Adipocyte (in vitro differentiated cells): Measurements from ENCODE around the gene BABAM2.

Source experiments
- DNase-seq: peaks from one replicate; pipeline ENCODE4 v3.0.0-alpha.2; 2015; ENCODE audit warnings: low read depth
- H3K27me3 ChIP-seq: replicated peaks from 2 replicates; pipeline ENCODE4 v1.7.0; 2013; ENCODE audit warnings: mild to moderate bottlenecking, low read length, moderate library complexity; ENCODE audit not compliant: control insufficient read depth, insufficient read depth
- H3K36me3 ChIP-seq: 2 replicates; pipeline ENCODE4 v1.7.0; 2013; ENCODE audit warnings: low read length, mild to moderate bottlenecking, moderate library complexity; ENCODE audit not compliant: control insufficient read depth, insufficient read depth, severe bottlenecking
- H3K4me1 ChIP-seq: 2 replicates; pipeline ENCODE4 v1.7.0; 2013; ENCODE audit warnings: mild to moderate bottlenecking, low read length, moderate library complexity; ENCODE audit not compliant: control insufficient read depth, insufficient read depth
- H3K4me3 ChIP-seq: 2 replicates; pipeline ENCODE4 v1.7.0; 2013; ENCODE audit warnings: mild to moderate bottlenecking, low read length, moderate library complexity
- H3K9ac ChIP-seq: 2 replicates; pipeline ENCODE4 v1.7.0; 2013; ENCODE audit warnings: mild to moderate bottlenecking, low read length, moderate library complexity
- H3K9me3 ChIP-seq: 2 replicates; pipeline ENCODE4 v1.7.0; 2013; ENCODE audit warnings: mild to moderate bottlenecking, low read length, moderate library complexity; ENCODE audit not compliant: control insufficient read depth

BABAM2 gene

GRCh38 chr2:28133778-28134177 lies 243.2 kb downstream of the BABAM2 start:
- Histone ChIP-seq H3K9ac (no peak overlapping the region), H3K9me3 (no peaks in the 10 kb centered on the region), H3K4me1 (peaks cover 50% of the 10 kb centered on the region), H3K4me3 (no peak overlapping the region), H3K27me3 (no peaks in the 10 kb centered on the region), H3K36me3 (no peaks in the 10 kb centered on the region)
- DNase-seq, result no peak

GRCh38 chr2:28134262-28134812 lies 243.8 kb downstream of the BABAM2 start:
- H3K9ac ChIP-seq, result no peak overlapping the region
- H3K4me3 ChIP-seq, result no peak overlapping the region
- peaks cover 44% of the 10 kb centered on the region for H3K4me1 ChIP-seq
- H3K36me3 ChIP-seq, result no peaks in the 10 kb centered on the region
- H3K27me3 ChIP-seq, result no peaks in the 10 kb centered on the region
- no peak for DNase-seq
- no peaks in the 10 kb centered on the region for H3K9me3 ChIP-seq

DNA sequence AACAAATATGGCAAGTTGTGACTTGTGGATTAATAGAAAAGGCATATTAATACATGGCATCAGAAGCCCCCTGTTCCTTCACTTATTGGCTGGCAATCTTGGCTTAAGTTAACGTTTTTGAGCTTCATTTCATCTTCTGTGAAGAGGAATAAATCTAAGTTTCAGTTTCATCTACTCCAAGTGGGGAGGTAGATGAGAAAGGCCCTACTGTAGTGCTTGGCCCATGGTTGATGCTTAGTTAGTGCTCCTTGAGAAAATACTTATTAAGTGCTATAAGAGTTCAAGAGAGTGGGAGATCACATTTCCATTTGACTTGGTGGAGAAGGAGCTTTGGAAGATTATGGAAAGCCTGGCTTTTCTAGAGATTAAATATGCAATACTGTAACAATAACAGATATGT lies 244.3 kb downstream of the BABAM2 start:
- DNase-seq, result no peak
- H3K9ac ChIP-seq, result no peak overlapping the region
- H3K9me3 ChIP-seq, result no peaks in the 10 kb centered on the region
- no peak overlapping the region for H3K4me3 ChIP-seq
- no peaks in the 10 kb centered on the region for H3K36me3 ChIP-seq
- peaks cover 39% of the 10 kb centered on the region for H3K4me1 ChIP-seq
- H3K27me3 ChIP-seq, result no peaks in the 10 kb centered on the region

DNA sequence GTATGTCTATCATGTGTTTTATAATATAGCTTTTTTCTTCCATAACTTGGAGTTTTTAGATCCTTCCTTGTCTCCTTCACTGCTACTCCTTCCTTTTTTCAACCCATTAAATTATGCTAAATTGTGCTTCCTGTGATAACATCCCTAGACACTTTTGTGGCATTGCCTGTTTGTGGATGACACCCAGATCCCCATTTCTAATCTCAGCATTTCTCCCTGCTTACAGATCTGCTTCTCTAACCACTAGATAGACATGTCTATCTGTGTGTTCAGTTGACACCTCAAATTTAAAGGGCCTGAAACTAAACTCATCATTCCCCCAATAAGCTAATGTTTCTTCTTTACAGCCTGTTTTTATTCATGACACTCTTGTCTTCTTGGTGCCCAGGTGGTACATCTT lies 244.8 kb downstream of the BABAM2 start:
- no peaks in the 10 kb centered on the region for H3K27me3 ChIP-seq
- peaks cover 34% of the 10 kb centered on the region for H3K4me1 ChIP-seq
- H3K9ac ChIP-seq, result no peak overlapping the region
- no peaks in the 10 kb centered on the region for H3K36me3 ChIP-seq
- no peak for DNase-seq
- no peaks in the 10 kb centered on the region for H3K9me3 ChIP-seq
- H3K4me3 ChIP-seq, result no peak overlapping the region

- no peak overlapping the region for H3K9ac ChIP-seq
- no peaks in the 10 kb centered on the region for H3K36me3 ChIP-seq
- no peaks in the 10 kb centered on the region for H3K27me3 ChIP-seq
- DNase-seq, result no peak
- H3K4me3 ChIP-seq, result no peak overlapping the region
- peaks cover 32% of the 10 kb centered on the region for H3K4me1 ChIP-seq
- H3K9me3 ChIP-seq, result no peaks in the 10 kb centered on the region
Measured at GRCh38 chr2:28135799-28136198, 245.3 kb downstream of the BABAM2 start.

GRCh38 chr2:28136556-28136955 lies 246.0 kb downstream of the BABAM2 start:
- no peak for DNase-seq
- Histone ChIP-seq H3K9ac (peak overlapping the region; percentile 18), H3K9me3 (no peaks in the 10 kb centered on the region), H3K36me3 (no peaks in the 10 kb centered on the region), H3K4me3 (peak overlapping the region; percentile 24), H3K27me3 (no peaks in the 10 kb centered on the region), H3K4me1 (peaks cover 32% of the 10 kb centered on the region)

GRCh38 chr2:28137221-28137620 lies 246.7 kb downstream of the BABAM2 start:
- H3K36me3 ChIP-seq, result no peaks in the 10 kb centered on the region
- no peaks in the 10 kb centered on the region for H3K27me3 ChIP-seq
- peak overlapping the region; percentile 37 for H3K4me3 ChIP-seq
- H3K9ac ChIP-seq, result peak overlapping the region; percentile 72
- no peaks in the 10 kb centered on the region for H3K9me3 ChIP-seq
- peaks cover 32% of the 10 kb centered on the region for H3K4me1 ChIP-seq
- peak; percentile 96 for DNase-seq

DNA sequence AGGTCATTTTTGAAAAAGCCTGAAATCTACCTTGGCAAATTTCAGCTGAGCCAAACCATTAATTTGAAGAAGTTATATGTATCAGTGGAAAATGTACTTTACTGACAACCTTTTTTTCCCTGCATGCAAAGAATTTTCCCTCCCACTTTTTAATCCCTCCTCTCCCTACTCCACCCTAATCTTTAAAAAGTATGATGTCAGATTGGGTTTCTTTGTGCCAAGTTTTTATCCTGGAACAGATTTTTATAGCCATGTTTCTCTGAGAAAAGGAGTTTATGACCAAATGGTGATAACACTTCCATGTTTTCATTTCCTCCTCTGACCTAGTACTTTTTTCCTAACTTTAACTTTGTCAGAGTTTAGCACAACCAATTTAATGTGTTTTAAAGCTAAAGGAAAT lies 251.9 kb downstream of the BABAM2 start:
- no peak overlapping the region for H3K9ac ChIP-seq
- no peak for DNase-seq
- no peak overlapping the region for H3K4me3 ChIP-seq
- H3K4me1 ChIP-seq, result peaks cover 9% of the 10 kb centered on the region
- no peaks in the 10 kb centered on the region for H3K27me3 ChIP-seq
- H3K36me3 ChIP-seq, result no peaks in the 10 kb centered on the region
- H3K9me3 ChIP-seq, result no peaks in the 10 kb centered on the region

DNA sequence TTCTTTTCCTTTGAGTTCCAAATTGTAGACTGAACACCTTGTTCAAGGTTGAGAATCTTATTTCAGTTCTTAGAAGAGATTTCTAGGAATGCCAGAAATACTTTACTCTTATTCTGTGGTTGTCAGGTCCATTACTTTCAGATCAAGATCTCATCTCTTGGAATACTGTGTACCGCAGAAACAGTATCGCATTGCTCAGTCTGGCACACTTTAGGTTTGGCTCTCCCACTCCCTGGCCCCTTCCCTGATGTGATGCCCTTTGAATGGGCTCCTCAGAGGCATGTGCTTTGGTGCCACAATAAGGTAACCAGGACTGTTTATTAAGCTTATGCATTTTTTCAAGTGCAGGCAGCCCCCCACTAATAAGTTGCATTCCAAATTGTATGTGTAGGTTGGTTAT lies 257.5 kb downstream of the BABAM2 start:
- no peak for DNase-seq

DNA sequence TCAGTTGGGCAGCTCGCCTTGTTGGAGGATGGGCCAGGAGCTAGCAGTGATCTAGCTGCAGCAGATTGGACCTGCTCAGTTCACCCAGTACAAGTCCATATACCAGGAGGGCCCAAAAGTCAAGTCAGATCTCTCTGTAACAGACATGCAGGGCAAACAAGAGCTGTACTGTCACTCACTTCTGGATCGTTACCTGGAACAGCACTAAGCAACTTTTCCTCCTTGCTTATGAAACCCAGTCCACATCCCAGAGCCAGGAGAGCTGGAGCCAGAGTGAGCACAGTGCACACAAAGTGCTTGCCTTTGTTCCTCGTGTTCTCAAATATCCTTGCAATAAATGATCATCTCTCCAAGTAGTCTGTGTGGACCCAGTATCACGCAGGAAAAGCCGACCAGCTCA lies 258.0 kb downstream of the BABAM2 start:
- H3K4me3 ChIP-seq, result no peak overlapping the region
- H3K27me3 ChIP-seq, result no peaks in the 10 kb centered on the region
- peaks cover 4% of the 10 kb centered on the region for H3K4me1 ChIP-seq
- no peak overlapping the region for H3K9ac ChIP-seq
- H3K36me3 ChIP-seq, result no peaks in the 10 kb centered on the region
- no peaks in the 10 kb centered on the region for H3K9me3 ChIP-seq
- DNase-seq, result no peak

More for the DNA sequence above, 257.5 kb downstream of the BABAM2 start:
- peaks cover 4% of the 10 kb centered on the region for H3K4me1 ChIP-seq
- H3K36me3 ChIP-seq, result no peaks in the 10 kb centered on the region
- no peaks in the 10 kb centered on the region for H3K9me3 ChIP-seq
- no peak overlapping the region for H3K4me3 ChIP-seq
- H3K27me3 ChIP-seq, result no peaks in the 10 kb centered on the region
- H3K9ac ChIP-seq, result no peak overlapping the region

DNA sequence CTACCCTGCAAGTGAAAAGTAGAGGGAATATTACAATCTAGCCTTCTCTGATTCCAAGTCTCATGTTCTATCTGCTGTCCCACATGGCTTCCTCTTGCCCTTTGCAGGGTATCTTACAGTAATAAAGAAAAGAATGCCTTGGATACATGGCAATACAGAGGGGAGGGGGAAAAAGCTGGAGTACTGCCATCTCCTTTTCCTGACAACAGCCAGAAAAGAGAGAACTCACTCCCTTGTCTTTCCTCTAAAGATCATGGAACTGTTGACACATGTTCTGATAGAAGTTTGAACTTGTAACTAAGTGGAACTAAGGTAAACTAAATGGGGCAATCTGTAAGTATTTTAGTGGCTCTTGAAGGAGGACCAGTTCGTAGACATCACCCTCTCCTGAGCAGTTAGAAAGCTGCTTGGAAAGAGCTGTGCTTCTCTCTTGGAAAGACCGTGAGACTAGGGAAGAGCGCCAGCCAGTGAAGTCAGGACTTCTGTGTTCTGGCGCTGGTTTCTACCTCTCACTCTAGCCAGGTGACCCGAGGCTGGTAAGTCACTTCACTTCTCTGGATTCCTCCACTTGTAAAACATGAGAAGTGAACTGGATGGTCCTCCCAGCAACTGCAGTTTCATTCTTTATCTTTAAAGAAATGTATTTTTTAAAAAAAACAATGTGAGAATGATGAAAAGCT lies 259.8 kb downstream of the BABAM2 start:
- H3K36me3 ChIP-seq, result no peaks in the 10 kb centered on the region
- H3K9me3 ChIP-seq, result peaks cover 1% of the 10 kb centered on the region
- no peak overlapping the region for H3K9ac ChIP-seq
- no peak for DNase-seq
- no peaks in the 10 kb centered on the region for H3K27me3 ChIP-seq
- H3K4me1 ChIP-seq, result peaks cover 4% of the 10 kb centered on the region
- no peak overlapping the region for H3K4me3 ChIP-seq

DNA sequence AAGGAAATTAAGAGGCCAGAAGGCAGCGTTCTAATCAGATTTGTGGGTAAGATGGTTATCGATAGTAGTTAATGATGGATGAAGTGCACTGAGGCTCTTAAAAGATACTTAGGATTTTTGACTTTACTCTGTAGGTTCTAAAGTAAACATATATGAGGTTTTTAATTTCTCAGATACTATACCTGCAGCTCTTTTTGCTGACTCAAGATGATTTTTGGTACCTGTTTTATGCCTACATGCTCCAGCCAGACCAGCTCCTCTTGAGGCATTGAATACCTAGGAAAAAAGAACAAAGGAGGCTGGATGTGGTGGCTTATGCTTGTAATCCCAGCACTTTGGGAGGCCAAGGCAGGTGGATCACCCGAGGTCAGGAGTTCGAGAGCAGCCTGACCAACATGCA lies 260.5 kb downstream of the BABAM2 start:
- Histone ChIP-seq H3K4me3 (no peak overlapping the region), H3K36me3 (no peaks in the 10 kb centered on the region), H3K9ac (no peak overlapping the region), H3K4me1 (peaks cover 4% of the 10 kb centered on the region), H3K27me3 (no peaks in the 10 kb centered on the region), H3K9me3 (peaks cover 8% of the 10 kb centered on the region)
- no peak for DNase-seq
